CD14-positive monocyte (primary cell): ENCODE results near the gene B3GNT4. TPM values are rescaled to one million over a fixed set of nuclear protein-coding genes. Genes with fewer than 3 reads are reported as not detected.

Experiments used
- DNase-seq, 3 donors: peaks; one replicate each; pipeline ENCODE4 v3.0.0-alpha.2; 2011 to 2022
- H2AFZ ChIP-seq: 2 replicates; pipeline ENCODE4 v1.6.0; 2012; ENCODE audit warnings: mild to moderate bottlenecking, low read depth, low read length, inconsistent platforms; ENCODE audit not compliant: insufficient read depth, poor library complexity, severe bottlenecking
- H3K27ac ChIP-seq, 2 donors: 1 replicate in 1 of 2; 2 replicates in 1 of 2; pipeline ENCODE4 v1.5.1; 2012 to 2013; ENCODE audit warnings: low read length in 2 of 2, control low read depth in 1 of 2, inconsistent platforms in 1 of 2, low read depth in 1 of 2, mild to moderate bottlenecking in 1 of 2
- H3K27me3 ChIP-seq, 2 donors: one replicate each; pipeline versions ENCODE4 v1.6.0 to v1.6.1; 2011 to 2013; ENCODE audit warnings: low read length in 2 of 2; ENCODE audit not compliant: control insufficient read depth in 2 of 2, insufficient read depth in 2 of 2
- H3K36me3 ChIP-seq, 2 donors: replicated peaks in 1 of 2; 1 replicate in 1 of 2; 2 replicates in 1 of 2; pipeline versions ENCODE4 v1.5.1 to v1.6.1; 2012 to 2013; ENCODE audit warnings: low read length in 2 of 2, control low read depth in 1 of 2, inconsistent platforms in 1 of 2, mild to moderate bottlenecking in 1 of 2; ENCODE audit not compliant: insufficient read depth in 2 of 2, control insufficient read depth in 1 of 2
- H3K4me1 ChIP-seq, 2 donors: 1 replicate in 1 of 2; 2 replicates in 1 of 2; pipeline versions ENCODE4 v1.5.1 to v1.6.1; 2012 to 2013; ENCODE audit warnings: low read length in 2 of 2, control low read depth in 1 of 2, inconsistent platforms in 1 of 2, mild to moderate bottlenecking in 1 of 2, moderate library complexity in 1 of 2; ENCODE audit not compliant: insufficient read depth in 2 of 2, control insufficient read depth in 1 of 2
- H3K4me2 ChIP-seq: replicated peaks from 2 replicates; pipeline ENCODE3; 2012; ENCODE audit warnings: low read length, moderate library complexity, mild to moderate bottlenecking; ENCODE audit not compliant: poor library complexity, severe bottlenecking; ENCODE audit errors: extremely low read depth
- H3K4me3 ChIP-seq, 3 experiments: fragments of 200-600 bp in 1 of 3; sonication (generic) in 1 of 3; replicated peaks in 1 of 3; 1 replicate in 2 of 3; 2 replicates in 1 of 3; pipeline ENCODE4 v1.5.1; 2011 to 2013; ENCODE audit warnings: low read length in 3 of 3, mild to moderate bottlenecking in 3 of 3, control low read depth in 2 of 3, low read depth in 2 of 3, inconsistent platforms in 1 of 3, moderate library complexity in 1 of 3
- H3K79me2 ChIP-seq: 2 replicates; pipeline ENCODE4 v1.6.0; 2012; ENCODE audit warnings: mild to moderate bottlenecking, control low read depth, inconsistent platforms, low read length, moderate library complexity; ENCODE audit not compliant: insufficient read depth
- H3K9ac ChIP-seq: 2 replicates; pipeline ENCODE4 v1.6.0; 2017; ENCODE audit warnings: low read length, mild to moderate bottlenecking; ENCODE audit not compliant: insufficient read depth, poor library complexity, severe bottlenecking
- H3K9me3 ChIP-seq, 2 donors: replicated peaks in 1 of 2; 1 replicate in 1 of 2; 2 replicates in 1 of 2; pipeline versions ENCODE4 v1.5.1 to v1.6.1; 2012 to 2013; ENCODE audit warnings: low read length in 2 of 2, control low read depth in 1 of 2; ENCODE audit not compliant: control insufficient read depth in 1 of 2, insufficient read depth in 1 of 2
- H4K20me1 ChIP-seq: 2 replicates; pipeline ENCODE4 v1.6.0; 2012; ENCODE audit warnings: mild to moderate bottlenecking, low read length, control low read depth, moderate library complexity; ENCODE audit not compliant: insufficient read depth
- H3K27ac Mint-ChIP-seq, 7 donors: one replicate each; pipeline ENCODE4 v1.8.0; 2020; ENCODE audit warnings: mild to moderate bottlenecking in 7 of 7, mixed read lengths in 7 of 7, moderate library complexity in 6 of 7, inconsistent platforms in 2 of 7
- H3K27me3 Mint-ChIP-seq, 3 donors: one replicate each; pipeline ENCODE4 v1.8.0; 2021 to 2022; ENCODE audit warnings: low read depth in 3 of 3, mild to moderate bottlenecking in 3 of 3, mixed read lengths in 3 of 3, moderate library complexity in 3 of 3, inconsistent platforms in 1 of 3
- H3K36me3 Mint-ChIP-seq, 2 donors: one replicate each; pipeline ENCODE4 v1.8.0; 2020; ENCODE audit warnings: mixed read lengths in 2 of 2, inconsistent platforms in 1 of 2, mild to moderate bottlenecking in 1 of 2
- H3K4me1 Mint-ChIP-seq: one replicate; pipeline ENCODE4 v1.8.0; 2020; ENCODE audit warnings: mild to moderate bottlenecking, mixed read lengths
- H3K4me3 Mint-ChIP-seq, 2 donors: one replicate each; pipeline ENCODE4 v1.8.0; 2020; ENCODE audit warnings: mild to moderate bottlenecking in 2 of 2, mixed read lengths in 2 of 2, moderate library complexity in 1 of 2
- H3K9me3 Mint-ChIP-seq, 7 donors: one replicate each; pipeline ENCODE4 v1.8.0; 2020 to 2022; ENCODE audit warnings: mixed read lengths in 7 of 7, mild to moderate bottlenecking in 6 of 7, moderate library complexity in 6 of 7, inconsistent platforms in 2 of 7
- WGBS: methylation state at CpG from one replicate; pipeline ENCODE4 v1.1.5; 2013; ENCODE audit warnings: missing lambda C conversion rate; ENCODE audit not compliant: insufficient coverage; 5-methylcytosine and 5-hydroxymethylcytosine counted together
- intact Hi-C, 2 donors: fragments of 100-400 bp; cut with micrococcal nuclease; formaldehyde crosslinking; loops; one replicate each; pipeline versions ENCODE4 v1.15.0 to v1.15.1; 2023
- polyA plus RNA-seq, 3 donors: library from polyadenylated mRNA; depleted of rRNA in 1 of 3; unstranded in 2 of 3; stranded (reverse) in 1 of 3; fragments of 300-500 nt in 2 of 3; fragments of >200 nt in 1 of 3; fragmentation: Illumina TruSeq in 2 of 3; gene quantifications; 1 replicate in 2 of 3; 2 replicates in 1 of 3; pipeline ENCODE4 v1.2.3, GENCODE V29; 2012 to 2021
- TF ChIP-seq, protein P1 (sequence below): fragments of 200-600 bp; IDR thresholded peaks from one replicate; pipeline ENCODE4 v1.8.0; 2022; ENCODE audit warnings: antibody characterized with exemption, mild to moderate bottlenecking

B3GNT4 gene
- polyA plus RNA-seq, 3 donors = not detected

DNA sequence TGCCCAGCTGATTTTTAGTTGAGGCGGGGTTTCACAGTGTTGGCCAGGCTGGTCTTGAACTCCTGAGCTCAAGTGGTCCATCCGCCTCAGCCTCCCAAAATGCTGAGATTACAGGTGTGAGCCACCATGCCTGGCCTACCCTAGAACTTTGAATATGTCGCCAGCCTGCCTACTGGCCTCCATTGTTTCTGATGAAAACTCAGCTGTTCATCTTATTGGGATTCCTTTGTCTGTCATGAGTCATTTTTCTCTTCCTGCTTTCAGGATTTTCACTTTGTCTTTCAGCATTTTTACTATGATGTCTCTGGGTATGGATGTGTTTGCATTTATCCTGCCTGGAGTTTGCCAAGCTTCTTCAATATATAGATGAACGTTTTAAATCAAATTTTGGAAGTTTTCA is 8.1 kb upstream of the B3GNT4 start:
- no peaks in the 10 kb centered on the region for H3K36me3 Mint-ChIP-seq
- no peak overlapping the region for H3K4me3 ChIP-seq

DNA sequence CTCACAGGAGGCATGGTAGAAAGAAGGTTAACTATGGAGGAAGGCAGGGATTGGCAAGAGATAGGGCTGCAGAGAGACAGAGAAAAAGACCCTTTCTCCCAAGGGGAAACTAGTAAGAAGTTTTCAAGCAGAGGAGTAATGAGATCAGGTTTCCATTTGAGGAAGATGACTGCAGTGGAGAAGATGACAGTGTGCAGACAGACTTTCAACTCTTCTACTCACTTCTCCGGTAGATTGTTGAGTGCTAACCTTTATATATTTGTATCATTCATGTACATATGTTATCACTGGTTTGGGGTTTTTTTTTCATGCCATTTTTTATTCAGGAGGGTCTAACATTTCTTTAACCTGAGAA is 5.9 kb upstream of the B3GNT4 start:
- H3K79me2 ChIP-seq = no peaks in the 10 kb centered on the region
- Mint-ChIP-seq H3K9me3 (peaks cover 0 to 7% (median 2%) of the 10 kb centered on the region in 7 donors), H3K36me3 (no peaks in the 10 kb centered on the region), H3K27me3 (peaks cover 27 to 42% (median 32%) of the 10 kb centered on the region in 3 donors), H3K4me3 (peak overlapping the region in 1 of 2 donors; percentile 1), H3K4me1 (peaks cover 8% of the 10 kb centered on the region), H3K27ac (no peak overlapping the region)
- H3K36me3 ChIP-seq = no peaks in the 10 kb centered on the region
- DNase-seq = no peak
- no peak overlapping the region for H3K9ac ChIP-seq
- peaks cover 2 to 15% of the 10 kb centered on the region in 2 donors for H3K27me3 ChIP-seq
- H4K20me1 ChIP-seq = no peaks in the 10 kb centered on the region
- H2AFZ ChIP-seq = no peak overlapping the region
- H3K9me3 ChIP-seq = peaks cover 0 to under 1% of the 10 kb centered on the region in 2 donors
- WGBS = no CpG with 5 or more reads among the region's 1 CpG
- TF ChIP-seq, protein P1, sequence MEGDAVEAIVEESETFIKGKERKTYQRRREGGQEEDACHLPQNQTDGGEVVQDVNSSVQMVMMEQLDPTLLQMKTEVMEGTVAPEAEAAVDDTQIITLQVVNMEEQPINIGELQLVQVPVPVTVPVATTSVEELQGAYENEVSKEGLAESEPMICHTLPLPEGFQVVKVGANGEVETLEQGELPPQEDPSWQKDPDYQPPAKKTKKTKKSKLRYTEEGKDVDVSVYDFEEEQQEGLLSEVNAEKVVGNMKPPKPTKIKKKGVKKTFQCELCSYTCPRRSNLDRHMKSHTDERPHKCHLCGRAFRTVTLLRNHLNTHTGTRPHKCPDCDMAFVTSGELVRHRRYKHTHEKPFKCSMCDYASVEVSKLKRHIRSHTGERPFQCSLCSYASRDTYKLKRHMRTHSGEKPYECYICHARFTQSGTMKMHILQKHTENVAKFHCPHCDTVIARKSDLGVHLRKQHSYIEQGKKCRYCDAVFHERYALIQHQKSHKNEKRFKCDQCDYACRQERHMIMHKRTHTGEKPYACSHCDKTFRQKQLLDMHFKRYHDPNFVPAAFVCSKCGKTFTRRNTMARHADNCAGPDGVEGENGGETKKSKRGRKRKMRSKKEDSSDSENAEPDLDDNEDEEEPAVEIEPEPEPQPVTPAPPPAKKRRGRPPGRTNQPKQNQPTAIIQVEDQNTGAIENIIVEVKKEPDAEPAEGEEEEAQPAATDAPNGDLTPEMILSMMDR = no peak
- H3K4me2 ChIP-seq = no peak overlapping the region
- no peaks in the 10 kb centered on the region for H3K4me1 ChIP-seq
- intact Hi-C loops = no loop called here
- no peak overlapping the region for H3K4me3 ChIP-seq
- H3K27ac ChIP-seq = no peak overlapping the region

More for the DNA sequence above, 8.1 kb upstream of the B3GNT4 start:
- Histone ChIP-seq H3K36me3 (no peaks in the 10 kb centered on the region), H3K9me3 (no peaks in the 10 kb centered on the region), H3K27me3 (no peaks in the 10 kb centered on the region), H3K4me1 (no peaks in the 10 kb centered on the region), H3K27ac (no peak overlapping the region), H3K4me2 (no peak overlapping the region), H4K20me1 (no peaks in the 10 kb centered on the region), H3K79me2 (no peaks in the 10 kb centered on the region), H3K9ac (no peak overlapping the region), H2AFZ (no peak overlapping the region)
- WGBS = 100% methylated on average over 3 of the region's 4 CpGs
- Mint-ChIP-seq H3K9me3 (peaks cover 0 to 7% (median 2%) of the 10 kb centered on the region in 7 donors), H3K4me3 (no peak overlapping the region), H3K4me1 (peaks cover 8% of the 10 kb centered on the region), H3K27ac (peak overlapping the region in 1 of 7 donors; percentile 1), H3K27me3 (peaks cover 15 to 23% (median 19%) of the 10 kb centered on the region in 3 donors)
- TF ChIP-seq, protein P1 = no peak
- intact Hi-C loops = no loop called here
- DNase-seq = no peak
